ENCODE data around the gene HYAL3. TPM values are rescaled to one million over a fixed set of nuclear protein-coding genes. Genes with fewer than 3 reads are reported as not detected.

Gene HYAL3
- total and polyA plus RNA-seq, 2 of the 13 experiments (the other 11 are each of a cell fraction or from before 2014, with no cell fraction given) = 5.5 to 10.4 TPM

- no peak for TF ChIP-seq ZNF512B (CRISPR knock-in tag; IDR thresholded peaks at IDR 0.05; ENCODE audit: borderline replicate concordance)
- 0 out of 2 replicates have a peak, but pooled peaks have one; percentile 12 for TF ChIP-seq RCOR2 (CRISPR knock-in tag; IDR thresholded peaks at IDR 0.05)
- TF ChIP-seq CREM (IDR thresholded peaks at IDR 0.05) = peak; percentile 78
- TF ChIP-seq CREM (CRISPR knock-in tag; IDR thresholded peaks at IDR 0.05) = no peak
- TF ChIP-seq SIN3B (IDR thresholded peaks at IDR 0.05; ENCODE audit: low read length) = no peak
- TF ChIP-seq ZNF792 (CRISPR knock-in tag; IDR thresholded peaks at IDR 0.05) = no peak
- no peak for TF ChIP-seq ZNF407 (CRISPR knock-in tag; IDR thresholded peaks at IDR 0.05; ENCODE audit: not compliant biosample characterization)
- TF ChIP-seq SP4 (CRISPR knock-in tag; IDR thresholded peaks at IDR 0.05) = no peak
- TF ChIP-seq TIGD3 (CRISPR knock-in tag; IDR thresholded peaks at IDR 0.05; ENCODE audit: borderline replicate concordance) = no peak
- TF ChIP-seq KDM4B (CRISPR knock-in tag; IDR thresholded peaks at IDR 0.05) = no peak
- peak; percentile 47; the same call in 1 of the 2 replicates for TF ChIP-seq ATF7 (IDR thresholded peaks at IDR 0.05)
- TF ChIP-seq ATF7 (CRISPR knock-in tag; IDR thresholded peaks at IDR 0.05) = no peak
- TF ChIP-seq NBN (conservative IDR thresholded peaks at IDR 0.05) = no peak
- peak; percentile 53; the same call in 1 of the 2 replicates for TF ChIP-seq KAT8 (CRISPR knock-in tag; IDR thresholded peaks at IDR 0.05)
- 0 out of 2 replicates have a peak, but pooled peaks have one; percentile 11 for TF ChIP-seq CCDC6 (CRISPR knock-in tag; IDR thresholded peaks at IDR 0.05)
- peak; percentile 56; the same call in 1 of the 2 replicates for TF ChIP-seq ZBTB20 (CRISPR knock-in tag; IDR thresholded peaks at IDR 0.05; ENCODE audit: borderline replicate concordance, low read depth)
- peak; percentile 77; the same call in 1 of the 2 replicates for TF ChIP-seq E2F1 (CRISPR knock-in tag; IDR thresholded peaks at IDR 0.05)
- peak; percentile 60 for TF ChIP-seq SAP130 (CRISPR knock-in tag; IDR thresholded peaks at IDR 0.05; ENCODE audit: low read depth)
Measured at GRCh38 chr3:50299638-50299928, 378 bp upstream of the HYAL3 start (continued).
